NOMO-1 treated with DMSO at 0.1 percent for 48 hours (cell line): ENCODE results near the gene FXR2.
A peak's percentile ranks its signal among the peaks of the same experiment; 100 is the strongest.

Experiments
- DNase-seq: peaks from one replicate; lab custom pipeline; 2025; ENCODE audit not compliant: unreplicated experiment; lab: John Stamatoyannopoulos, UW

FXR2 gene

DNA sequence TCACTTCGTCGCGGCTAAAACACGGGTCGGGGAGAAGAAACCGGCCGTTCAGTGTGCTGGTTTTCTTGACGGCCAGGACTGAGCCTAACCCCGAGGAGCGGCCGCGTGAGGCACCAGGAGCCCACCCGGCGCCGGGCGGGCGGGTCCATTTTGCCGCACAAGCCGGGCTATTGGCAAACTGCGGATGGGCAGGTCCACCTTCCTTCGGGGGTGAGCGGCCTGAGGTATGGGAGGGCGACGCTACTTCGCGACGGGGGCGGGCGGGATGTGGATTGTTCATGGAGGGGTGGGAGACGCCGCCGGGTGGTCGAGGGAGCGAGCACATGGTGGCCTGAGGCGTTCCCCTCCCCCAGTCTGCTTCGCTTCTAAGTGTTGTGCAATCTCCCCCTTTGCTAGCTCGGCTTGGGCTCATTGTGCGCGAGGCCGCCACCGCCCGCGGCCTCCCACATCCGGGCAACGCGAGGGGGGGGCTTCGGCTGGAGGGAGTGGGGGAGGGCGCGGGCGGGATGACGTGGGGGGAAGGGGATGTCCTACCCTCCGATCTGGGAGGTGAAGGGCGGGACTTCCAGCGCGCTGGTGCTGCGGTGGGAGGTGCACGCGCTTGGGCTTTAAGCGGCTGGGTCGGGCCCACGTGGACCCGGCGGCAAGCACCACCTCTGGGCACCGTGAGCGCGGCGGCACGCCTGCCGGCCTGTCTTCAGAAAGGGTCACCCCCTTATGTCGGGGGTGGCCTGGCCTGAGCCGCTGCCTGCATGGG lies 41.2 kb downstream of the FXR2 start:
- peak; percentile 93 for DNase-seq

DNA sequence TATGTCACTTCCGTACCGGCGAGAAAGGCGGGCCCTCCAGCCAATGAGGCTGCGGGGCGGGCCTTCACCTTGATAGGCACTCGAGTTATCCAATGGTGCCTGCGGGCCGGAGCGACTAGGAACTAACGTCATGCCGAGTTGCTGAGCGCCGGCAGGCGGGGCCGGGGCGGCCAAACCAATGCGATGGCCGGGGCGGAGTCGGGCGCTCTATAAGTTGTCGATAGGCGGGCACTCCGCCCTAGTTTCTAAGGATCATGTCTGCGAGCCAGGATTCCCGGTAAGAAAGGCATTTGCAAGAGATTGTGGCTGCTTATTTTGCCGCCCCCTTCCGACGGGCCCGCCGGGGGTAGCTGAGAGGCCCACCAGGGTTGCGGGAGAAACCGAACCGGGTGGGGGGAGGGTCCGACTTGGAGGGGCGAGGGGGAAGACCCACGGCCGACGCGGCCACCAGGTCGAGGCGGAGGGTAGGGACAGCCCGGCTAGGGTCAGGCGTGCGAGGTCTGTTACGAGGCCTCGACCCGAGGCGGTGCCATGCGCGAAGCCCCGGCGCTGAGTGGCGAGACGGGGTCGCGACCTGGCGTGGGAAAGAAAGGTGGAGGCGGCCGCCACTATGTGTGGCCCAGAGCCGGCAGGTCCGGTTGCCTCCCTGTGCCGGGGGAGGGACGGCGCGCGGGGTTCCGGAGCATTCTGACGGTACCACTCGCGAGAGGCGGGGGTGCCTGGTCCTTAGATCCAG lies 41.9 kb downstream of the FXR2 start:
- peak; percentile 99 for DNase-seq

DNA sequence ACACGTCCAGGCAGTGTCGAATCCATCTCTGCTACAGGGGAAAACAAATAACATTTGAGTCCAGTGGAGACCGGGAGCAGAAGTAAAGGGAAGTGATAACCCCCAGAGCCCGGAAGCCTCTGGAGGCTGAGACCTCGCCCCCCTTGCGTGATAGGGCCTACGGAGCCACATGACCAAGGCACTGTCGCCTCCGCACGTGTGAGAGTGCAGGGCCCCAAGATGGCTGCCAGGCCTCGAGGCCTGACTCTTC lies 42.4 kb downstream of the FXR2 start:
- no peak for DNase-seq

DNA sequence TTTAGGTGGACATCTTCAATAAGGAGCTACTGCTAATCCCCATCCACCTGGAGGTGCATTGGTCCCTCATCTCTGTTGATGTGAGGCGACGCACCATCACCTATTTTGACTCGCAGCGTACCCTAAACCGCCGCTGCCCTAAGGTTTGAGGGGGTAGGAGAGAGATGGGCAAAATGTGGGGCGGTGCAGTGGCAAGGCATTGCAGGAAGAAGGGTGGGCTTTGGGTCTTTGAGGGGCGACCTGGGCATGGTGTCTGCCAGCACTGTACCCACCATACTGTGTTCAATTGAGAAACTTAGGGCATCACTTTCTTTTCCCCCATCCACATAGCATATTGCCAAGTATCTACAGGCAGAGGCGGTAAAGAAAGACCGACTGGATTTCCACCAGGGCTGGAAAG lies 44.3 kb downstream of the FXR2 start:
- DNase-seq = no peak

DNA sequence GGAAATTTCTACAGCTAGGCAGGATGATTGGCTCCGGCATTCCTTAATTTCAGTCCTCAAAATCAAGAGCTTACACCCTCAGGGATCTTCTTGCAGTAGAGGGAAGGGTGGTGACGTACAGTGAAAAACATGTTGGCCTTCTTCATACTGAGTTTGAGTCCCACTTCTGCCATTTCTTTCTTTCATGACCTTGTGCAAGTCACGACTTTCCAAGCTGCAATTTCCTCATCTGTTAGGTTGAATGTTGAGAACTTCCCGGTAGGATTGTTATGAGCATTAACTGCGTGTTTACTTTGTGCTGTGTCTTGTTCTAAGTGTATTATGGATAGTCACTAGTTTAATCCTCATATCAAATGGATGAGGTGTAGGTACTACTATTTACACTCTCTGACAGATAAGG lies 45.1 kb downstream of the FXR2 start:
- no peak for DNase-seq

DNA sequence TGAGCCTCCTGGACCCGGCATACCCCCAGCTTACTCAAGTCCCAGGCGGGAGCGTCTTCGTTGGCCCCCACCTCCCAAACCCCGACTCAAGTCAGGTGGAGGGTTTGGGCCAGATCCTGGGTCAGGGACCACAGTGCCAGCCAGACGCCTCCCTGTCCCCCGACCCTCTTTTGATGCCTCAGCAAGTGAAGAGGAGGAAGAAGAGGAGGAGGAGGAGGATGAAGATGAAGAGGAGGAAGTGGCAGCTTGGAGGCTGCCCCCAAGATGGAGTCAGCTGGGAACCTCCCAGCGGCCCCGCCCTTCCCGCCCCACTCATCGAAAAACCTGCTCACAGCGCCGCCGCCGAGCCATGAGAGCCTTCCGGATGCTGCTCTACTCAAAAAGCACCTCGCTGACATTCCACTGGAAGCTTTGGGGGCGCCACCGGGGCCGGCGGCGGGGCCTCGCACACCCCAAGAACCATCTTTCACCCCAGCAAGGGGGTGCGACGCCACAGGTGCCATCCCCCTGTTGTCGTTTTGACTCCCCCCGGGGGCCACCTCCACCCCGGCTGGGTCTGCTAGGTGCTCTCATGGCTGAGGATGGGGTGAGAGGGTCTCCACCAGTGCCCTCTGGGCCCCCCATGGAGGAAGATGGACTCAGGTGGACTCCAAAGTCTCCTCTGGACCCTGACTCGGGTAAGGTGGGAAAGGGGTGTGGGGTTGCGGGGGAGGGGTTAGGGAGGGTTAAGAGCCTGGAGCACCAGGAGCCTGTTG lies 51.4 kb downstream of the FXR2 start:
- DNase-seq = no peak

DNA sequence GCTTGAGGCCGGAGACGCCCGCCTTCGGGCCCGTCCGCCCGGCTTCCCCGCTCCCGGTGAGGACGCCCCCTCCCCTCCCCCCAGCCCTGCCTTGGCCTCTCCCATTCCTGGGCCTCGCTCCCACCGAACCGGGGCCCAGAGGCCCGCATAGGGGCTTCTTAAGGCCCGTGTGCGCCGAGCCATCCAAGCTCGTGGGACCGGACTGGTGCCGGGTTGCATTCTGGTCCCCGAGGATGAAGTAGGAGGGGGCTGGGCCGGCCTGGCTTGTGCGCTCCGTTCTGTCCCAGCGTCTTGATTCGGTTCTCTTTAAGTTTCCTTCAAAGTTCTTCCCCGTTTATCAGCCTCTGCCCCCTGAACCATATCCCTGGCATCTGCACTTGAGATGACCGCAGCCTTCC lies 52.5 kb downstream of the FXR2 start:
- no peak for DNase-seq

DNA sequence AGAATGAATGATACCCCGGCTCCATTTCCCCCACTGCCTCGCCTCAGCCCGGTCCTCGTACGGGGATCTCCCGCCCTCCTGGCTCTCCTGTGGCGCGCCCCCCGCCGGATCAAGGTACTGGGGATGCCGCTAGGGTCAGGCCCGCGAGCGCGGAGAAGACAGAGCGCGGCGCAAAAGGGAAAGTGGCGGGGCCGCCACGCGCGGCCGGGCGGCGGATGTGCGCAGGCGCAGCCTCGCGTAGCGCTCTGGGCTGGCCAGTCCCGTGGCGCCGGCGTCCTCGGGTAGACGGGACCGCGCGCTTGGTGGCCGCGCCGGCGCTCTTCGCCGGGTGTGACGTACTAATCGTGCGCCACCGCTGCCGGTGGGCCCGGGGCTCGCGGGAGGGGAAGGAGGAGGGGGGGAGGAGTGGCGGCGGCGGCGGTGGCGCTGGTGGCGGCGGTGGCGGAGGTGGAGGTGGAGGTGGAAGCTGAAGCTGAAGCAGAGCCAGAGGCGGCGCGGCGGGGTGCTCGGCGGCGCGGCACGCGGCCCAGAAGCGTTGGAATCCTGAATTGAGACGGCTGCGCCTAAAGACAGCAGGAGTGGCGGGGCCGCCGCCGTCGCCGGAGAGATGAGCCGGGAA lies 53.0 kb downstream of the FXR2 start, which contains the start of gene SENP3:
Gene SENP3, plus strand, starts transcription at position 331 of the 619 bp plus-strand sequence. CDS start 1,158 bp downstream, outside the sequence.
- DNase-seq = peak; percentile 80

DNA sequence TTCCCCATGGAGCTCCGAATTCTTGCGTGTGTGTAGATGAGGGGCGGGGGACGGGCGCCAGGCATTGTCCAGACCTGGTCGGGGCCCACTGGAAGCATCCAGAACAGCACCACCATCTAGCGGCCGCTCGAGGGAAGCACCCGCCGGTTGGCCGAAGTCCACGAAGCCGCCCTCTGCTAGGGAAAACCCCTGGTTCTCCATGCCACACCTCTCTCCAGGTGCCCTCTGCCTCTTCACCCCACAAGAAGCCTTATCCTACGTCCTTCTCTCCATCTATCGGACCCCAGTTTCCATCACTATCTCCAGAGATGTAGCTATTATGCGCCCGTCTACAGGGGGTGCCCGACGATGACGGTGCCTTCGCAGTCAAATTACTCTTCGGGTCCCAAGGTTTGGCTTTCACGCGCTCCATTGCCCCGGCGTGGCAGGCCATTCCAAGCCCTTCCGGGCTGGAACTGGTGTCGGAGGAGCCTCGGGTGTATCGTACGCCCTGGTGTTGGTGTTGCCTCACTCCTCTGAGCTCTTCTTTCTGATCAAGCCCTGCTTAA lies 53.6 kb downstream of the FXR2 start:
- DNase-seq = peak; percentile 81

DNA sequence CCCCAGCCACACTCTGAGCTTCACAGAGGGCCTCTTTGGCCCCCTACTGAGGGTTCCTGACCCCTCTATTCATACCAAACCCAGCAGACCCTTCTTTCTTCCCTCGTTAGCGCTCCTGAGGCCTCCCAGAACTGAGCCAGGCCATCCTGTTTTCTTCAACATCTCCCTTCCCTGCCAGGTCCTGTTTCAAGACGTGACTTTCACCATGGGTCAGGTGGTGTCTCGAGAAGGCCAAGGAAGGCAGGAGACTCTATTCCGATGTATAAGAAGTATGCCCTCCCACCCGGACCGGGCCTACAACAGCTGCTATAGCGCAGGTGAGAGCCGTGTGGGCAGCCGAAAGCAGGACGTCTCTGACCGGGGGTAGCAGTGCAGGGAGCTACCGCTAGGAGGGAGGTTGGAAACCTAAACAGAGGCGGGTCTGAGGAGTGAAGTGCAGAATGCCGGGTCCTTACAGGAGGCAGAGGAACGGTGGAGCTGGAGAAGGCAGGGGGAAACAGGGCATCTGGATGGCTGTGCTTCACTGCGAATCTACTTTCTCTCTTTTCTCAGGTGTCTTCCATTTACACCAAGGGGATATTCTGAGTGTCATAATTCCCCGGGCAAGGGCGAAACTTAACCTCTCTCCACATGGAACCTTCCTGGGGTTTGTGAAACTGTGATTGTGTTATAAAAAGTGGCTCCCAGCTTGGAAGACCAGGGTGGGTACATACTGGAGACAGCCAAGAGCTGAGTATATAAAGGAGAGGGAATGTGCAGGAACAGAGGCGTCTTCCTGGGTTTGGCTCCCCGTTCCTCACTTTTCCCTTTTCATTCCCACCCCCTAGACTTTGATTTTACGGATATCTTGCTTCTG lies 54.3 kb downstream of the FXR2 start:
- peak; percentile 52 for DNase-seq

GRCh38 chr17:7559320-7560171 lies 55.2 kb downstream of the FXR2 start:
- DNase-seq = no peak

DNA sequence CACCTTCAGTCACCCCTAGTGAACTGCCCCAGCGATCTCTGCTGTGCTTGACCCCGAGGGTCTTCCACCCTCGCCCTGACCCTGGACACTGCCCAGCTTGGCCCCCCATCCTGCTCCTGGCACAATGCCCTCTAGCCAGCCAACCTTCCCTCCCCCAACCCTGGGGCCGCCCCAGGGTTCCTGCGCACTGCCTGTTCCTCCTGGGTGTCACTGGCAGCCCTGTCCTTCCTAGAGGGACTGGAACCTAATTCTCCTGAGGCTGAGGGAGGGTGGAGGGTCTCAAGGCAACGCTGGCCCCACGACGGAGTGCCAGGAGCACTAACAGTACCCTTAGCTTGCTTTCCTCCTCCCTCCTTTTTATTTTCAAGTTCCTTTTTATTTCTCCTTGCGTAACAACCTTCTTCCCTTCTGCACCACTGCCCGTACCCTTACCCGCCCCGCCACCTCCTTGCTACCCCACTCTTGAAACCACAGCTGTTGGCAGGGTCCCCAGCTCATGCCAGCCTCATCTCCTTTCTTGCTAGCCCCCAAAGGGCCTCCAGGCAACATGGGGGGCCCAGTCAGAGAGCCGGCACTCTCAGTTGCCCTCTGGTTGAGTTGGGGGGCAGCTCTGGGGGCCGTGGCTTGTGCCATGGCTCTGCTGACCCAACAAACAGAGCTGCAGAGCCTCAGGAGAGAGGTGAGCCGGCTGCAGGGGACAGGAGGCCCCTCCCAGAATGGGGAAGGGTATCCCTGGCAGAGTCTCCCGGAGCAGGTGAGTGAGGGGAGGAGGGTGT lies 56.0 kb downstream of the FXR2 start, which contains the start of gene TNFSF13:
Gene TNFSF13, plus strand, starts transcription at position 207 of the 776 bp plus-strand sequence. Its CDS starts 290 bp downstream, at position 497.
- peak; percentile 87 for DNase-seq

- peak; percentile 75 for DNase-seq
These were observed 56.7 kb downstream of the FXR2 start for GRCh38 chr17:7557775-7558543.

DNA sequence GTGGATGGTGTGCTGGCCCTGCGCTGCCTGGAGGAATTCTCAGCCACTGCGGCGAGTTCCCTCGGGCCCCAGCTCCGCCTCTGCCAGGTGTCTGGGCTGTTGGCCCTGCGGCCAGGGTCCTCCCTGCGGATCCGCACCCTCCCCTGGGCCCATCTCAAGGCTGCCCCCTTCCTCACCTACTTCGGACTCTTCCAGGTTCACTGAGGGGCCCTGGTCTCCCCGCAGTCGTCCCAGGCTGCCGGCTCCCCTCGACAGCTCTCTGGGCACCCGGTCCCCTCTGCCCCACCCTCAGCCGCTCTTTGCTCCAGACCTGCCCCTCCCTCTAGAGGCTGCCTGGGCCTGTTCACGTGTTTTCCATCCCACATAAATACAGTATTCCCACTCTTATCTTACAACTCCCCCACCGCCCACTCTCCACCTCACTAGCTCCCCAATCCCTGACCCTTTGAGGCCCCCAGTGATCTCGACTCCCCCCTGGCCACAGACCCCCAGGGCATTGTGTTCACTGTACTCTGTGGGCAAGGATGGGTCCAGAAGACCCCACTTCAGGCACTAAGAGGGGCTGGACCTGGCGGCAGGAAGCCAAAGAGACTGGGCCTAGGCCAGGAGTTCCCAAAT lies 57.4 kb downstream of the FXR2 start:
- no peak for DNase-seq

DNA sequence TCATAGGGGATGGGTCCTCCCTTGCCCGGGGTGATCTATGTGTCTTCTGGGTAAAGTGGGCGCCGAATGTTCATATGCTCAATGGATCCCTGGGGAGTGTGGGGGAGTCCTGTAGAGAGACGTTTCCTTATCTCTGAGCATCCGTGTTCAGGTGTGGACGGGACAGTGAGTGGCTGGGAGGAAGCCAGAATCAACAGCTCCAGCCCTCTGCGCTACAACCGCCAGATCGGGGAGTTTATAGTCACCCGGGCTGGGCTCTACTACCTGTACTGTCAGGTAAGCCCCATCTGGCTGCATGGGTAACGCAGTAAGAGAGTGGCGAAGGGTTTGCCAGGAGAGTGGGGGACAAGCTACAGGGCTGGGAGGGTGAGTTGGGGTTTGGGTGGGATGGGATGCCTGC lies 58.1 kb downstream of the FXR2 start:
- DNase-seq = no peak

DNA sequence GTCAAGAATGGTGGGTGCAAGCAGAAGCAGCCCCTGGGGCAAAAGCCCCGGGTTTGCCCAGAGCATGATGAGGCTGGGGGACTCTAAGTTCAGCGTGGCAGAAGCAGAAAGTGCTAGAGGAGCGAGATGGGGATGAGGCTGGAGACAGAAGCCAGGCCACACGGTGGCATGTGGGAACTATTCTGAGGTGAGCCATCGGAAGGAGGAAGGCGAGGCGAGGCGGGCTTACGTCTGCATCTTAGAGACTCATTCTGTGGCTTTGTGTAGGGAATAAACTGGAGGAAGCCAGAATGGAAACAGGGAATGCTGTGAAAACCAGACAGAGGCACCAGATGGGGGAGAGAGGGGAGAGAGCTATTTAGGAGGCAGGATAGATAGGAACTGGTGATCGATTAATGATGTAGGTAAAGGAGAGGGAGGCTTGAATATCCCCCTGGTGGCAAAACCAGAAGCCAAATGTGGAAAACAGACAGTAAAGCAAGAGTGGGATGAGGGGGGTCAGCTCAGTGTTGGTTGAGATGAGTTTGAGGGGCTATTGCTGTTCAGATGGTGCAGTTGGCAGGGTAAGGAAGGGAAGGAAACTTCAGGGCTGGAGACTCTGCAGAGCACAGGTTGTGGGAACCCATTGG lies 59.3 kb downstream of the FXR2 start:
- no peak for DNase-seq

DNA sequence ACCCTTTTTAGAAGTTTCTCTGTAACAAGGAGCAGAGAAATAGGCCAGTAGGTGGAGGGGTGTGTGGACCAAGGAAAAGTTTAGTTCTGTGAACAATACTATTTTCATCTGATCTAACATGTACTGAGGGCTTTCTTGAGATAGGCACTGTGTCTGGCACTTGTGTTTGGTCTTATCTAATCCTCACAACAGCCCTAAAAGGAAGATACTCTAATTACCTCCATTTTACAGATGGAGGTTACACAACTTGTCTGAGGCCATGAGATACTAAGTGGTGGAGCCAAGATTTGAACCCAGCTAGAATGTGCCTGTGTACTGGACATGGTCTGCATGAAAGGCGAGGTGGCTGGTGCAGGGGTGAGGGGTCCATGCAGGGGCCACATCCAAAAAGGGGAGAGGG lies 61.3 kb downstream of the FXR2 start:
- DNase-seq = no peak
